ES-I3 (cell line): ENCODE results near the gene CGGBP1.
A peak's percentile ranks its signal among the peaks of the same experiment; 100 is the strongest.

Experiments
- H3K36me3 ChIP-seq: 2 replicates; pipeline ENCODE4 v1.6.1; 2013; ENCODE audit warnings: mild to moderate bottlenecking, low read length, control low read depth, moderate library complexity; ENCODE audit not compliant: insufficient read depth
- H3K4me1 ChIP-seq: 2 replicates; pipeline ENCODE4 v1.6.1; 2013; ENCODE audit warnings: mild to moderate bottlenecking, control low read depth, low read length; ENCODE audit not compliant: insufficient read depth
- H3K9ac ChIP-seq: 2 replicates; pipeline ENCODE4 v1.6.1; 2013; ENCODE audit warnings: low read depth, mild to moderate bottlenecking, low read length, moderate library complexity
- H3K9me3 ChIP-seq: 2 replicates; pipeline ENCODE4 v1.6.1; 2013; ENCODE audit warnings: mild to moderate bottlenecking, low read length, moderate library complexity; ENCODE audit not compliant: control insufficient read depth, insufficient read depth

The CGGBP1 gene, protein sequence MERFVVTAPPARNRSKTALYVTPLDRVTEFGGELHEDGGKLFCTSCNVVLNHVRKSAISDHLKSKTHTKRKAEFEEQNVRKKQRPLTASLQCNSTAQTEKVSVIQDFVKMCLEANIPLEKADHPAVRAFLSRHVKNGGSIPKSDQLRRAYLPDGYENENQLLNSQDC

DNA sequence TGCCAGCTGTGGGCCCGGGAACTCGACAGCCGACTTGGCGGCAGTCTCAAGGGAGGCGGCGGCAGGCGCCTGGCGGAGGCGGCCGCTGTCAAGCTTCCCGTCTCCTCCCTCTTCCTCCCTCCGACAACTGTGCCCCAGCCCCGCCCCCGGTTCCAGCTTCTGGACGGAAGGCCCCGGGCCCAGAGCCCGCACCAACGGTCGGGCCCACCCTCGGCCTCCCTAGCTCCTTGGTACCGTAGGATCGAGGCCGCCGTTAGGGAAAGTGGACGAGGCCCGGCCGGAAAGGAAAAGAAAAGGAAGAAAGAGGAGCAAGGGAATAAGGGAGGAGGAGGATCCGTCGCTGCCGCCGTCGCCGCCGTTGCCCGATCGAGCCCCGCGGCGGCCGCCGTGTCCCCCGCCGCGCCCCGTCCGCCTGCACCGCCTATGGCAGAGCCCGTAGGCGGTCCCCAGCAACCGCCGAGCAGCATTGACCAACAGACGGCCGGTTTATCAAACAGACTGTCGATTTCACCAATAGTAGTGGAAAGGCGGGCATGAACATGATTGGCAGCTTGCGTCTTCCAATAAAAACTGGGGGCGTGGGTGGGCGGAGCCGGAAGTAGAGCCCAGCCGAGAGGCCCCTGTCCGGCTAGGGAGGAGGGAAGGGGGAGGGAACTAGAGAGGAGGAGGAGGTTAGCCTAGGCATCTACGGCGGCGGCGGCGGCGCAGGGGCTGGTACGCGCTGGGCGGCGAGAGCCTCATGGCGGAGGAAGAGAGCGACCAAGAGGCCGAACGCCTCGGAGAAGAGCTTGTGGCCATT is at the start of gene CGGBP1, which contains the start of gene ZNF654:
TSS of gene CGGBP1 (minus strand) at position 425 of the 799 bp plus-strand sequence. CDS start 3,029 bp downstream, outside the sequence.
TSS of gene ZNF654 (plus strand) at position 675 of the 799 bp plus-strand sequence. CDS start at position 740, 65 bp downstream.
- peak within 1 kb of the TSS; percentile 94 for H3K9ac ChIP-seq
- H3K4me1 ChIP-seq = no peaks in the 10 kb centered on the region
- H3K9me3 ChIP-seq = no peaks in the 10 kb centered on the region
- peaks cover 4% of the 10 kb centered on the region for H3K36me3 ChIP-seq

DNA sequence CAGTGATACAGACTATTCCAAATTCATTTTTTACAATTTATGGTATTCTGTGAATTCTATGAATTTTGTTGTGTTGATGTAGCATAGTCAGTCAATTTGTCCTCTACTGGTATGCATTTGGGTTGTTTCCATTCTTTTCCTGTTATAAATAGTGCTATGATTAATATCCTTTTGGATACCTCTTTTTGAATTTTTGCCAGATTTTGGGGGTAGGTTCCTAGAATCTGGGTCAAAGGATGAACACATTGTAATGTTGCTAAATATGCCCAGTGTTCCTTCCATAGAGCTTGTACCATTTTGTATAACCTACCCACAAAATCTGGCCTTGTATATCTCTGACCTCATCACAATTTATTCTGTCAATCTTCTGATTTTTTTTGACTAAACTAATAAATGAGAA is 46.5 kb upstream of the CGGBP1 start:
- no peaks in the 10 kb centered on the region for H3K4me1 ChIP-seq
- H3K9me3 ChIP-seq = no peaks in the 10 kb centered on the region
- no peaks in the 10 kb centered on the region for H3K36me3 ChIP-seq
- no peak overlapping the region for H3K9ac ChIP-seq

DNA sequence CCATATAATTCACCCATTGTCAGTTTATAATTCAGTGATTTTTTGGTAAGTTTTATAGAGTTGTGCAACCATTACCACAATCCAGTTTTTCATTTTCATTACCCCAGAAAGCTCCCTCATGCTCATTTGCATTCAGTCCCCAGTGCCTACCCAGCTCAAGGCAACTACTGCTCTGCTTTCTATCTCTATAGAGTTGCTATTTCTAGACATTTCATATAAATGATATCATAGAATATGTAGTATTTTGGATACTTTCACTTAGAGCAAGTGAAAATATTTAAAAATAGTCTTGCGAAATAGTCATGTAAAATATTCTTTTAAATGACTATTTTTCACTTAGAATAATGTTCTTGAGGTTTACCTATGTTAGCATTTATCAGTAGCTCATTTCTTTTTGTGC is 42.3 kb upstream of the CGGBP1 start:
- Histone ChIP-seq H3K36me3 (no peaks in the 10 kb centered on the region), H3K9me3 (no peaks in the 10 kb centered on the region)

DNA sequence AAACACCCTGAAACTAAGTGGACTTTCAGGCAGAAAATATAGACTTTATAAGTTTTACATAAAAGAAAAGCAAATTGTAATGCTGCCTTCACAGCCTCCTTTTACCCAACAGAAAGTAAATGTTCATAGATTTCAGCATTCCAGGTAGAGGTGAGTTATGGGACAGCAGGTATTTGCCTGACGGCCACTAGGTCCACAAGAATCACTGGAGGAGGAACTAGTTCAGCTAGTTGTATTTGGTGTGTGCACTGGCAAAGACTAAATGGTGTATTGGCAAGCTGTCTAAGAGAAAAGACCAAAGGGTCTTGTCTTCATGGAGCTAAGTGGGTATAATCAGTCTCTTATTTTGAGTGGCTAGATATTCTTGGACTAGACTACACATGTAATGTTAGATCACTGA is 34.5 kb upstream of the CGGBP1 start:
- Histone ChIP-seq H3K4me1 (no peaks in the 10 kb centered on the region), H3K9ac (no peak overlapping the region), H3K9me3 (peaks cover 5% of the 10 kb centered on the region; the same call in 1 of the 2 replicates), H3K36me3 (0 out of 2 replicates have a peak, but pooled peaks cover 2% of the 10 kb centered on the region)

More for the DNA sequence above, 42.3 kb upstream of the CGGBP1 start:
- Histone ChIP-seq H3K9ac (no peak overlapping the region), H3K4me1 (no peaks in the 10 kb centered on the region)

DNA sequence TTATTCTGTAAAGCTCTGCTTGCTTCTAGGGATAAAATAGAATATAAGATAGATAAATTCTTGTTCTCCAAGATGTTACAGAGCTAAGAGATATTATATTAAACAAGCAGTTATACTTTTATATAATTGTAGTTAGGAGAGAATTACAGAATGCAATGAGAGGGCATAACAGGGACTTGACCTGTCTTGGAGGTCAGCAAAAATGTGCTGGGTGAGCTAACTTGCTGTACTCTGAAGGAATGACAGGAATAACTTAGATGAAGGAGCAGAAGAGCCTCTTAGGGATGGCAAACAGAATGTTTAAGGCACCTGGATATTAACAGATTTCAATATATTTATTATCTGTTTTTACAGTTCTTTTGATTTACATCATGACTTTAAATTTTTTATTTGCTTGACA is 33.5 kb upstream of the CGGBP1 start:
- Histone ChIP-seq H3K9ac (no peak overlapping the region), H3K36me3 (0 out of 2 replicates have a peak, but pooled peaks cover 2% of the 10 kb centered on the region), H3K4me1 (no peaks in the 10 kb centered on the region), H3K9me3 (peaks cover 5% of the 10 kb centered on the region; the same call in 1 of the 2 replicates)

DNA sequence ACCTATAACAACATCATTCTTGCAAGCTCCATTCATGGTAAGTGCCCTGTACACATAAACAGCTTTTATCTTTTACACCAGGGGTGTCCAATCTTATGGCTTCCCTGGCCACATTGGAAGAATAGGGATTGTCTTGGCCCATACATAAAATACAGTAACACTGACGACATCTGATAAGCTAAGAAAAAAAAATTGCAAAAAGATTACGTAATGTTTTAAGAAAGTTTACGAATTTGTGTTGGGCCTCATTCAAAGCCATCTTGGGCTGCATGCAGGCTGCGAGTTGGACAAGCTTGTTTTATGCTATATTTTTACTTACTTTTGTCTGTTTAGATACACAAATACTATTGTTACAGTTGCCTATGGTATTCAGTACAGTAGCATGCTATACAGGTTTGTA is 31.9 kb upstream of the CGGBP1 start:
- Histone ChIP-seq H3K9me3 (peaks cover 5% of the 10 kb centered on the region; the same call in 1 of the 2 replicates), H3K9ac (no peak overlapping the region), H3K4me1 (no peaks in the 10 kb centered on the region), H3K36me3 (0 out of 2 replicates have a peak, but pooled peaks cover 2% of the 10 kb centered on the region)

DNA sequence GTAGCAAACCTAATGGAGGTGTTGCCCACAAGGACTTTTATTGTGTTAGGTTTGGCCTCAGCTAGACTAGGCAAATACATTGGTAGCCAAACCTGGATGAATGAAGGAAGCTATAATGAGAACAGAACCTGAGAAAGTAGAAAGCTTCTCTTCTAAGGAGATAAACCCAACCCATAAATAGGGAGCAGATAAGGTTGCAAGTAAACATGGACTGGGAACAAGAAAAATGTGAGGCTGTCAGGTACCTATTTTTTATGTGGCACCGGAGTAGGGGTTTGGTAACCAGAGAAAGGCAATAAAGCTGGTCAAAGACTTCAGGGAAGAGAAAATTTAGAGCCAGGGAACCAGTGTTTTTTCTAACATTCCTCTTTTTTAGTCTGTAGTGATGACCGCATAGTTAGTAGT is 25.3 kb upstream of the CGGBP1 start:
- Histone ChIP-seq H3K36me3 (no peaks in the 10 kb centered on the region), H3K4me1 (no peaks in the 10 kb centered on the region), H3K9me3 (no peaks in the 10 kb centered on the region), H3K9ac (no peak overlapping the region)

DNA sequence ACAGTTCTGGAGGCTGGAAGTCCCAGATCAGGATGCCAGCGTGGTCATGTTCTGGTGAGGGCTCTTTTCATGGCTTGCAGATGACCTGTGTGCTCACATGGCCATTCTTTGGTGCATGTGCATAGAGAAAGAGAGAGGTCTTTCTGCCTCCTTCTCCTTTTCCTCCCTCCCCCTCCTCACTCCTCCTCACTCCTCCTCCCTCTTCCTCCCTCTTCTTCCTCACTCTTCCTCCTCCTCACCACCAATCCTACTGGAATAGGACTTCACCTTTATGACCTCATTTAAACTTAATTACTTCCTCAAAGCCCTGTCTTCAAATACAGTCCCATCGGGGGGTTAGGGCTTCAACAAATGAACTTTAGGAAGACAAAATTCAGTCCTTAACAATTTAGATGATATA is 24.0 kb upstream of the CGGBP1 start:
- no peak overlapping the region for H3K9ac ChIP-seq
- no peaks in the 10 kb centered on the region for H3K9me3 ChIP-seq
- no peaks in the 10 kb centered on the region for H3K36me3 ChIP-seq

DNA sequence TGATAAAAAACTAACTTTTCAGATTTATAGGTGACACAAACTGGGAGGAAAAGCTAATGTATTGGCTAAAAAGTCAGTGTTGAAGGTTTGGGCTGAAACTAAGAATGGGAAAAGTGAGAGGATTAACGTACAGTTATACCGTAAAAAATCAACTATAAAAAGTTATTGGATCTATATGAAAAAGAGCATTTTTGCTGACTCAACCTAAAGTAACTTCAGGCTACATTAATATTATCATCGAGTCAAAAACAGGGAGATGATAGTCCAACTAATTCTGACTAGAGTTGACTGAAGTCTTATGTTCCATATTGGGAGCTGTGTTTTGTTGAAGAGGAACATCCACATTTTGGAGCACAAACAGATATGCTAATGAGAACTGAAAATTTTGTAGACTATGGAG is 20.1 kb upstream of the CGGBP1 start:
- no peaks in the 10 kb centered on the region for H3K36me3 ChIP-seq
- no peaks in the 10 kb centered on the region for H3K4me1 ChIP-seq
- no peaks in the 10 kb centered on the region for H3K9me3 ChIP-seq
- no peak overlapping the region for H3K9ac ChIP-seq

More for the DNA sequence above, 24.0 kb upstream of the CGGBP1 start:
- H3K4me1 ChIP-seq = no peaks in the 10 kb centered on the region

DNA sequence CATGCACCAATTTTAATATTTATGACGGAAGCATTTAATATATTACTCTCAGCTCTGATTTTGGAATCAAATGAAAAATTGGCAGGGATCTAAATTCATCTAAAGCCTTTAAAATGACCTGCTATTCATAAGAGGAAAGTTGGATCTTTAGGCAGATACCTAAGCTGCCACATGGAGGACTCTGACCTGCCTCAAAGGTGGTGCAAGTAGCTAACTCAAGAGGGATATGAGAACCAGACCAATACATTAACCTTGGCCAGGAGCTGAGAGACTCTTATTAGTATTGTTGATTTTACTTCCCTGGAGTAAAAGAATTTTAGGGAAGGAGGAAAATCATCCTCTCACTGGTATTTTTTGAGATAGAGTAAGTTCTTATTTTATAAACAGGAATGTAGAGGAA is 17.9 kb upstream of the CGGBP1 start:
- Histone ChIP-seq H3K9ac (no peak overlapping the region), H3K4me1 (no peaks in the 10 kb centered on the region), H3K9me3 (no peaks in the 10 kb centered on the region), H3K36me3 (no peaks in the 10 kb centered on the region)

DNA sequence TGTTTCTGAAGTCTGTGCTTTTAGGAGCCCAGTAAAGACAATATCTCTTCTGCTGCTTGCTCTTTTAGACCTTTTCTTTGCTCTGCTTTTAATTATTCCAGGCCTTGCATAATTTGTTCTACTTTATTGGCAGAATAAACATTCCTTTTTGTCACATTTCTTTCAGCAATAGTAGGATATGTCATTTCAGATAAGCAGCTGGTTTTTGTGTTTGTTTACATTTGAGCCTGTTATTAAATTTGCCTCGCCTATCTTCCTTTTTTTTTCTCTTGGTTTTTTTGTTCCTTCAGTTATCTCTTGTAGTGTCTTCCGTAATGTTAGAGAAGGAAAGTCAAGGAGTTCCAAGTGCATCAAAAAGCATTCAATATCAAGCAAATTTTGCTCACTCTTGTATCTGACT is 16.7 kb upstream of the CGGBP1 start:
- Histone ChIP-seq H3K36me3 (no peaks in the 10 kb centered on the region), H3K9me3 (no peaks in the 10 kb centered on the region), H3K9ac (no peak overlapping the region), H3K4me1 (no peaks in the 10 kb centered on the region)

DNA sequence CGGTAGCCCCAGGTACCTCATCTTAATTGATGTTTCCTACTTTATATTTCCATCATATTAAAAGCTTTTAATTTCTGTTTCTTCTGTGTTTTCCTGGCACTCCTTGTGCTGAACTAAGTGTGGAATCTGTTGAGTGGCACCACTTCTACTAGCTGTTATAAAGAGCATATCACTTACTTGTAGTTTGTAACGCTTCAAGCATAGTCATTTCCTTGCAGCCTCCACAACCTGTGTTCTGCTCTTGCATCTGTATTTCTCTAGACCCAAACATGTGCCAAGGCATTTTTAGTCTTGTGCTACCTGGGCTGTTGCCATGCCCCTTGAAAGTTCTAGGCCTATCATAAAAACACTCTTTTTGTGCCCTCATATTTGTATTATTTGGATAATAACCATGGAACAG is 16.3 kb upstream of the CGGBP1 start:
- H3K36me3 ChIP-seq = no peaks in the 10 kb centered on the region
- H3K9ac ChIP-seq = no peak overlapping the region
- H3K4me1 ChIP-seq = no peaks in the 10 kb centered on the region

DNA sequence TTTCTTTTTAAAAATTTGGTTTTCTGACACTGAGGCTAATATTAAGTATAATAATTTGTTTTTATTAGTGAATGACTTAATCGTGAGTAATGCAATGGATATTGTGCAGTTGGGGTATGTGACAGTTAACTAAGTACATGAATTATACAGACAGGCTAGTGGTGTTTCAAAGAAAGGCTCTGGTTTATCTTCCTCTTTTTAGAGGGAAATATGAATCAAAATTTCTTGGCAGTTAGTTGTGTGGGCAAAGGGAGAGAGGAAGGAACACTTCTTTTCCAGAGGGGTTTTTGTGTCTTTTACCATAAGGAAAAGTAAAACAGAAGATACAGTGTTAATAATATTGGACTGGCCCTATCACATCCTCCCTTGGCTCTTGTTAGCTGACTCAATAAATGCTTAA is 2.9 kb upstream of the CGGBP1 start:
- H3K9me3 ChIP-seq = no peaks in the 10 kb centered on the region
- H3K4me1 ChIP-seq = no peaks in the 10 kb centered on the region
- H3K9ac ChIP-seq = no peak overlapping the region
- no peaks in the 10 kb centered on the region for H3K36me3 ChIP-seq

More for the DNA sequence above, 16.3 kb upstream of the CGGBP1 start:
- H3K9me3 ChIP-seq = no peaks in the 10 kb centered on the region

DNA sequence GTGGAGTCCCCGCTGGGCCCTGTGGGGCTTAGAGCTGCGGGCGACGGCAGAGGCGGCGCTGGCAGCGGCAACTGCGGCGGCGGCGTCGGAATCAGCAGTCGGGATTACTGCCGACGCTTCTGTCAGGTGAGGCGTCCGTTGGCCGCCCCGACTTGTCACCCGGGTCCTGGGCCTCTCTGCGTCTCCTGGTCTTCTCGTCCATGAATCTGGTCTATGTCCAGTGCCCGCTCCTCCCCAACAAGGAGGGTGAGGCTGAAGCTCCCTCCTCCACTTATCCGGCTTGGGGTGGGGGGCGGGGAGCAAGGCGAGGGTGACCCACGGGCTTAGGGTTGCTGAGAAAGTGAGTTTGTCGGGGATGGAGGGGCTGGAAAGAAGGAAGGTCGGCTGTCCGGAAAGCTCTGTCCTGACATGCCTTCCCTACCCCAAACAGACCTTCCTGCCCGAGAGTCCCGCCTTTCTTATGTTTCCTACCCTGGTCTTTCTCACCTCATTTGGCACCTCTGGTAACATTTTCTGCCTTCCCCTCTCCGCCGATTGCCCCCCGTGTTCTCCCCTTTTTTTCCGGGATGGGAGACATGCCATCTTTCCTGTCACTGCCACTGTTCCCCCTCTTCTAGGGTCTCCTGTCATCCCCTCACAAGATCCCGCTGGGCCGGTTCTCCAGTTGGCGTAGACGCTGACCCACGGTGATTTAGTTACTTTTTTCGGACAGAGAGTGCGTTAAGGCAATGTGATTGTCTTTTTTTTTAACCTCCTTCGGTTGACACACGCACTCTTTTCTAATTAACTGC is 770 bp upstream of the CGGBP1 start:
- no peaks in the 10 kb centered on the region for H3K4me1 ChIP-seq

More for the DNA sequence above, 770 bp upstream of the CGGBP1 start:
- Histone ChIP-seq H3K9me3 (no peaks in the 10 kb centered on the region), H3K36me3 (peaks cover 4% of the 10 kb centered on the region), H3K9ac (peak overlapping the region; percentile 94)
